Ovary (tissue), 9 donors: ENCODE data around the gene ITIH6. TPM values are rescaled to one million over a fixed set of nuclear protein-coding genes. Genes with fewer than 3 reads are reported as not detected.

Experiments
- DNase-seq, 5 donors: peaks; one replicate each; pipeline ENCODE4 v3.0.0-alpha.2; 2019 to 2020
- H3K27ac ChIP-seq, 2 donors: fragments of 200-600 bp; one replicate each; pipeline versions ENCODE4 v1.5.1 to v1.8.0; 2019 to 2022
- H3K27me3 ChIP-seq: fragments of 200-600 bp; one replicate; pipeline ENCODE4 v1.8.0; 2022
- H3K36me3 ChIP-seq: fragments of 200-600 bp; sonication (generic); one replicate; pipeline ENCODE4 v1.5.1; 2019
- H3K4me1 ChIP-seq: one replicate; pipeline ENCODE4 v1.8.1; 2013; ENCODE audit warnings: mild to moderate bottlenecking, moderate library complexity; ENCODE audit not compliant: insufficient read depth
- H3K4me3 ChIP-seq: fragments of 200-600 bp; sonication (generic); one replicate; pipeline ENCODE4 v1.5.1; 2017
- H3K9me3 ChIP-seq, 2 donors: fragments of 200-600 bp in 1 of 2; sonication (generic) in 1 of 2; one replicate each; pipeline versions ENCODE4 v1.5.1 to v1.8.1; 2013 to 2019; ENCODE audit warnings: mild to moderate bottlenecking in 1 of 2, moderate library complexity in 1 of 2
- CTCF ChIP-seq, 3 donors: fragments of 450-650 bp in 2 of 3; fragments of 200-600 bp in 1 of 3; IDR thresholded peaks; one replicate each; pipeline versions ENCODE4 v1.5.1 to v1.8.0; 2016 to 2022; ENCODE audit warnings: antibody characterized with exemption in 3 of 3, mild to moderate bottlenecking in 1 of 3
- EP300 ChIP-seq: sonication (generic); formaldehyde crosslinking; IDR thresholded peaks from one replicate; pipeline ENCODE4 v1.6.1; 2017; ENCODE audit warnings: antibody characterized with exemption
- POLR2A ChIP-seq: fragments of 450-650 bp; IDR thresholded peaks from one replicate; pipeline ENCODE4 v1.6.1; 2017; ENCODE audit warnings: antibody characterized with exemption, mild to moderate bottlenecking, moderate library complexity
- WGBS, 3 donors: extraction: QIAGEN DNeasy Blood & Tissue Kit in 1 of 3; methylation state at CpG; one replicate each; pipeline versions ENCODE4 v1.1.5 to v1.1.7; 2013 to 2017; 5-methylcytosine and 5-hydroxymethylcytosine counted together
- intact Hi-C, 4 donors: fragments of 100-400 bp; cut with DNase I; formaldehyde crosslinking; loops; one replicate each; pipeline versions ENCODE4 v1.11.0 to v1.15.1; 2022 to 2023
- polyA plus RNA-seq, 2 donors: library from polyadenylated mRNA; stranded (reverse); fragments of 200-250 nt in 1 of 2; fragments of 350-450 nt in 1 of 2; fragmentation: Illumina TruSeq in 1 of 2; extraction: RNeasy Lipid Tissue Mini Kit (QIAGEN cat#74804) in 1 of 2; gene quantifications; one replicate each; pipeline ENCODE4 v1.2.3, GENCODE V29; 2013 to 2014
- total RNA-seq, 7 donors: library from RNA; depleted of rRNA in 2 of 7; stranded (reverse); fragments of >200 nt in 2 of 7; fragmentation: NEBNext Ultra II Directional in 3 of 7; extraction: Animal tissue kit (Norgen Biotek cat#: 25700) in 3 of 7; gene quantifications; one replicate each; pipeline versions ENCODE4 v1.1.0 to v1.2.4, GENCODE V29; 2016 to 2023
- donor health status: DM: no; HTN: no; CAD: no; lungs with moderate emphysema.
- donor health status: DM: no; HTN: no; CAD: no.
- donor health status: Bipolar disorder and iron deficiency.
- donor health status: DM: yes; HTN: yes; CAD: no.
- donor health status: DM: no; HTN: no; CAD: no.
- donor health status: DM: yes; HTN: yes; CAD: no.

Gene ITIH6
- total and polyA plus RNA-seq, 9 donors = 0.01 to 0.05 TPM; not detected in 7

DNA sequence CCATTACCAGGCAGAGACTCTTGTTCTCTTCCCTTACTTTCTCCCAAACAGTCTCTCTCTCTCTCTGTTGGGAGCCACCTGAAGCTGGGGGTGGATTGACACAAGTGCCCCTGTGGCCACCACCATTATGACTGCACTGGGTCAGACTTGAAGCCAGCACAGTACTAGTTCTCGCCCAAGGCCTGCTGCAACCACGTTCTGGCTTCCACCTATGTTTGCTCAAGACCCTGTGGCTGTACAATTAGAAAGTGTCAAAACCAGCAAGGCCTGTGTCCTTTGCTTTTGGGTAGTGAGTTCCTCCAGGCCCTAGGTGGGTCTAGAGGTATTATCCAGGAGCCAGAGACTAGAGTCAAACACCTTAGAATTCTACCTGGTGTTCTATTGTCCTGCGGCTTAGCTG, 40.5 kb upstream of the ITIH6 start:
- Histone ChIP-seq H3K36me3 (no peaks in the 10 kb centered on the region), H3K27ac (no peak overlapping the region), H3K4me3 (no peak overlapping the region), H3K27me3 (no peaks in the 10 kb centered on the region), H3K9me3 (no peaks in the 10 kb centered on the region), H3K4me1 (no peaks in the 10 kb centered on the region)
- 60 to 83% (median 79%) methylated on average over 3 of the region's 3 CpGs for WGBS, 3 donors
- intact Hi-C loops = no loop called here
- DNase-seq = no peak
- no peak for TF ChIP-seq POLR2A
- TF ChIP-seq CTCF (IDR thresholded peaks at IDR 0.05) = no peak
- TF ChIP-seq EP300 = no peak

GRCh38 chrX:54826598-54826997, 28.5 kb upstream of the ITIH6 start:
- no peaks in the 10 kb centered on the region for H3K36me3 ChIP-seq

GRCh38 chrX:54825716-54826438, 27.8 kb upstream of the ITIH6 start:
- intact Hi-C loops = no loop called here
- H3K4me1 ChIP-seq = no peaks in the 10 kb centered on the region
- no peaks in the 10 kb centered on the region for H3K36me3 ChIP-seq
- DNase-seq = no peak
- no peaks in the 10 kb centered on the region for H3K9me3 ChIP-seq
- H3K4me3 ChIP-seq = no peak overlapping the region
- TF ChIP-seq POLR2A (no peak), EP300 (no peak), CTCF (IDR thresholded peaks at IDR 0.05) (no peak)
- 62 to 68% (median 62%) methylated on average over 8 of the region's 8 CpGs for WGBS, 3 donors
- H3K27me3 ChIP-seq = no peaks in the 10 kb centered on the region
- no peak overlapping the region for H3K27ac ChIP-seq

More at GRCh38 chrX:54826598-54826997, 28.5 kb upstream of the ITIH6 start:
- Histone ChIP-seq H3K9me3 (no peaks in the 10 kb centered on the region), H3K27ac (no peak overlapping the region), H3K27me3 (no peaks in the 10 kb centered on the region), H3K4me1 (no peaks in the 10 kb centered on the region), H3K4me3 (no peak overlapping the region)
- TF ChIP-seq POLR2A (no peak), EP300 (no peak), CTCF (IDR thresholded peaks at IDR 0.05) (no peak)
- 47 to 59% (median 51%) methylated on average over 4 of the region's 4 CpGs for WGBS, 3 donors
- no peak for DNase-seq
- intact Hi-C loops = no loop called here

GRCh38 chrX:54824722-54825121, 26.7 kb upstream of the ITIH6 start:
- DNase-seq = no peak
- H3K27ac ChIP-seq = no peak overlapping the region
- TF ChIP-seq EP300 = no peak
- no peak for TF ChIP-seq POLR2A
- TF ChIP-seq CTCF (IDR thresholded peaks at IDR 0.05) = no peak
- no peaks in the 10 kb centered on the region for H3K9me3 ChIP-seq
- intact Hi-C loops = no loop called here
- WGBS, 3 donors = 87 to 88% (median 88%) methylated on average over 8 of the region's 8 CpGs
- H3K27me3 ChIP-seq = no peaks in the 10 kb centered on the region
- no peak overlapping the region for H3K4me3 ChIP-seq
- H3K4me1 ChIP-seq = no peaks in the 10 kb centered on the region
- no peaks in the 10 kb centered on the region for H3K36me3 ChIP-seq
